SJSA1 (cell line): ENCODE measurements around the gene SLC30A1. TPM values are rescaled to one million over a fixed set of nuclear protein-coding genes. Genes with fewer than 3 reads are reported as not detected.
"Not testable (repeated sequence)": the region's sequence is repeated elsewhere in the genome, so short reads cannot be mapped to it uniquely, and the experiment has no call there.

ENCODE experiments used
- DNase-seq, 2 experiments: peaks; one replicate each; pipeline ENCODE4 v3.0.0-alpha.2; 2015 to 2020; ENCODE audit warnings: low spot score in 2 of 2, low read depth in 1 of 2
- H3K27ac ChIP-seq: fragments of 250-450 bp; sonication (Bioruptor Pico); 2 replicates; pipeline ENCODE4 v1.5.1; 2020; ENCODE audit warnings: mild to moderate bottlenecking, moderate library complexity
- H3K27me3 ChIP-seq: fragments of 250-450 bp; sonication (Bioruptor Pico); replicated peaks from 2 replicates; pipeline ENCODE4 v1.5.1; 2020; ENCODE audit warnings: mild to moderate bottlenecking, moderate library complexity
- H3K36me3 ChIP-seq: fragments of 250-450 bp; sonication (Bioruptor Pico); 2 replicates; pipeline ENCODE4 v1.5.1; 2020; ENCODE audit warnings: mild to moderate bottlenecking
- H3K4me1 ChIP-seq: fragments of 250-450 bp; sonication (Bioruptor Pico); replicated peaks from 2 replicates; pipeline ENCODE4 v1.6.1; 2021; ENCODE audit warnings: mild to moderate bottlenecking
- H3K4me3 ChIP-seq: fragments of 250-450 bp; sonication (Bioruptor Pico); 2 replicates; pipeline ENCODE4 v1.5.1; 2020; ENCODE audit warnings: mild to moderate bottlenecking
- H3K9me3 ChIP-seq: fragments of 250-450 bp; sonication (Bioruptor Pico); replicated peaks from 2 replicates; pipeline ENCODE4 v1.5.1; 2020; ENCODE audit warnings: mild to moderate bottlenecking
- total RNA-seq: library from RNA; depleted of rRNA; stranded (reverse); fragments of >200 nt; shearing (Covaris generic); gene quantifications from 2 replicates; pipeline ENCODE4 v1.2.3, GENCODE V29; 2014; rRNA removed

SLC30A1 gene, protein sequence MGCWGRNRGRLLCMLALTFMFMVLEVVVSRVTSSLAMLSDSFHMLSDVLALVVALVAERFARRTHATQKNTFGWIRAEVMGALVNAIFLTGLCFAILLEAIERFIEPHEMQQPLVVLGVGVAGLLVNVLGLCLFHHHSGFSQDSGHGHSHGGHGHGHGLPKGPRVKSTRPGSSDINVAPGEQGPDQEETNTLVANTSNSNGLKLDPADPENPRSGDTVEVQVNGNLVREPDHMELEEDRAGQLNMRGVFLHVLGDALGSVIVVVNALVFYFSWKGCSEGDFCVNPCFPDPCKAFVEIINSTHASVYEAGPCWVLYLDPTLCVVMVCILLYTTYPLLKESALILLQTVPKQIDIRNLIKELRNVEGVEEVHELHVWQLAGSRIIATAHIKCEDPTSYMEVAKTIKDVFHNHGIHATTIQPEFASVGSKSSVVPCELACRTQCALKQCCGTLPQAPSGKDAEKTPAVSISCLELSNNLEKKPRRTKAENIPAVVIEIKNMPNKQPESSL
- 11.3 and 14.5 TPM in 2 replicates for total RNA-seq

DNA sequence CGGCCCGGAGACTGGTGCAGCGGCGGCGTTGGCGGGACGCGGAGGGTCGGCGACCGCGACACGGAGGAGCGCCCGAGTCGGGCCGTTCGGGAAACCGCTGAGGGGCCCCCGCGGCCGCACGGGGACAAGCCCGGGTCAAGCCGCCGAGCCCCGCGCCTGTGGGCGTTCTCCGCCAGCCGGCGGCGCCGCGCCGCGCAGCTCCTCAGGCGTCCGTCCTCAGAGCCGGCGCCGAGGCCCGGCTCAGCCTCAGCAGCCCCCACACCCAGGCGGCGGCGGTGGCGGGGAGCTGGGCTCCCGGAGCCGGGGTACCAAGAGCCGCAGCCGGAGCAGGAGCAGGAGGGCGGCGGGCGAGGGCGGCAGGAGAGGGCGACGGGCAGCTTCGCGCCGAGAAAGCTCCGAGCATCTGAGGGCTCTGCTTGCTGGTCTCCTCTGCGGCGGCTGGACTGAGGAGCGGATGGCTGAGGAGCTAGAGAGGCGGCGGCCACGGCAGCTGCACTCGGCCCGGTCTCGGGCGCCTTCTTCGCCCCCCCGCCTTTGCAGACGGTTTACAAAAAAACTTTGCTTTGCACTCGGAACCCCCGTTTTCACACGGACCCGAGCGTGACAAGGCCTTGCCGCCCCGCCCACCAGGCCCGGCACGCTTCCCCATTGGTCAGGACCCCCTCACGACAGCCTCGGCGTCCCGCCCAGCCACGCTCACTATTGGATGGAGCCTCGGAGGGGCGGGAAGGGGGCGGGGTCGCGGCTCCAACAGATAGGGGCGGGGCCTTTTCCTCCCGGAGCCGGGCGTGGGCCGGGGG, at the start of gene SLC30A1:
Gene SLC30A1, minus strand, starts transcription at position 522 of the 800 bp plus-strand sequence. CDS start 549 bp downstream, outside the sequence.
- peaks cover 22% of the 10 kb centered on the region for H3K4me1 ChIP-seq

GRCh38 chr1:211628417-211628816, 49.5 kb upstream of the SLC30A1 start:
- no peaks in the 10 kb centered on the region for H3K9me3 ChIP-seq
- H3K27ac ChIP-seq: peak overlapping the region; percentile 4; the same call in 1 of the 2 replicates
- peak; percentile 57 to 62 for DNase-seq
- peaks cover 52% of the 10 kb centered on the region for H3K4me1 ChIP-seq
- no peaks in the 10 kb centered on the region for H3K36me3 ChIP-seq
- no peak overlapping the region for H3K4me3 ChIP-seq
- H3K27me3 ChIP-seq: no peaks in the 10 kb centered on the region

More for the DNA sequence above, at the start of gene SLC30A1:
- DNase-seq: peak; percentile 96 to 99
- Histone ChIP-seq H3K27ac (peak within 1 kb of the TSS; percentile 60), H3K4me3 (peak within 1 kb of the TSS; percentile 94), H3K27me3 (no peaks in the 10 kb centered on the region), H3K36me3 (peaks cover 30% of the 10 kb centered on the region), H3K9me3 (no peaks in the 10 kb centered on the region)

- H3K27ac ChIP-seq: no peak overlapping the region
- no peak for DNase-seq
- H3K4me1 ChIP-seq: peaks cover 40% of the 10 kb centered on the region
- no peaks in the 10 kb centered on the region for H3K27me3 ChIP-seq
- H3K4me3 ChIP-seq: no peak overlapping the region
- H3K9me3 ChIP-seq: no peaks in the 10 kb centered on the region
- H3K36me3 ChIP-seq: no peaks in the 10 kb centered on the region
Observed at GRCh38 chr1:211627259-211627658, 48.3 kb upstream of the SLC30A1 start.

GRCh38 chr1:211625866-211626265, 46.9 kb upstream of the SLC30A1 start:
- DNase-seq, H3K27ac ChIP-seq, H3K27me3 ChIP-seq, H3K36me3 ChIP-seq, H3K4me3 ChIP-seq, H3K9me3 ChIP-seq: not testable (repeated sequence)
- peaks cover 28% of the 10 kb centered on the region for H3K4me1 ChIP-seq

DNA sequence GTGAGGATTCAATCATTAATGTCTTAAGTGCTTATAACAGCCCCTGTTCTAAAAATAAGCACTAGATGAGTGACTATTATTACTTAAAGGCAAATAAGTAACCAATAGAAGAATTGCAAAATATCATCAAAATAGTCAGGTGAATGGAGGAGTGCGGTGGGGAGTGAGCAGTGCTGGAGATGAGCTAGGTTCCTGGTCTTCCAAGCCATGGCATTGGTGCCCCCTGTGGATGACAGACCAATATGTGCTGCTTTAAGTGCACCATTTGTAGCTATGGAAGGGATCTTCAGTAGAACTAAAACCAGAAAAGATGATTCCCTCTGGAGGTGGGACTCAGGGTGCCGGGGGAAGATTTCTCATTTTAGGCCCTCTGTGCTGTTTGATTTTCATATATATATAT, 46.1 kb upstream of the SLC30A1 start:
- Histone ChIP-seq H3K4me3 (no peak overlapping the region), H3K27ac (no peak overlapping the region), H3K27me3 (no peaks in the 10 kb centered on the region), H3K4me1 (peaks cover 20% of the 10 kb centered on the region), H3K36me3 (no peaks in the 10 kb centered on the region), H3K9me3 (no peaks in the 10 kb centered on the region)
- DNase-seq: no peak

DNA sequence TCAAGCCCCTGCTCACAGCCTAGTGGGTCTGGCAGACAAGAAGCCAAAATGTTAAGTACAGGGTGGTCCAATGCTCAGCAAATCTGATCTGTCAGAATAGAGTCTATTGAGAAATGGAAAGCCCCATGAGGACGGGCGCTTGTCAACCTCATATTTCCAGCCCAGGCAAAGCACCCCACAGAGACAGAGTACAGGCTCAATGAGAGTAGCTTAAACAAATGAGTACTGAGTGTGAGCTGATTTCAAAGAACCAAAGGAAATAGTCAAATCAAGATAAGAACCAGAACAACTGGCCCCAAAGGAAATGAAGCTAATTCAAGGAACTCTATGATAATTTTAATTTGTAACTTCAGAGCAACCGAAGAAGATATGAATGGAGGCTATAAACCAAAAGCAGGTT, 44.6 kb upstream of the SLC30A1 start:
- no peak overlapping the region for H3K27ac ChIP-seq
- no peak overlapping the region for H3K4me3 ChIP-seq
- DNase-seq: no peak
- H3K9me3 ChIP-seq: no peaks in the 10 kb centered on the region
- peaks cover 12% of the 10 kb centered on the region for H3K4me1 ChIP-seq
- no peaks in the 10 kb centered on the region for H3K36me3 ChIP-seq
- H3K27me3 ChIP-seq: no peaks in the 10 kb centered on the region

DNA sequence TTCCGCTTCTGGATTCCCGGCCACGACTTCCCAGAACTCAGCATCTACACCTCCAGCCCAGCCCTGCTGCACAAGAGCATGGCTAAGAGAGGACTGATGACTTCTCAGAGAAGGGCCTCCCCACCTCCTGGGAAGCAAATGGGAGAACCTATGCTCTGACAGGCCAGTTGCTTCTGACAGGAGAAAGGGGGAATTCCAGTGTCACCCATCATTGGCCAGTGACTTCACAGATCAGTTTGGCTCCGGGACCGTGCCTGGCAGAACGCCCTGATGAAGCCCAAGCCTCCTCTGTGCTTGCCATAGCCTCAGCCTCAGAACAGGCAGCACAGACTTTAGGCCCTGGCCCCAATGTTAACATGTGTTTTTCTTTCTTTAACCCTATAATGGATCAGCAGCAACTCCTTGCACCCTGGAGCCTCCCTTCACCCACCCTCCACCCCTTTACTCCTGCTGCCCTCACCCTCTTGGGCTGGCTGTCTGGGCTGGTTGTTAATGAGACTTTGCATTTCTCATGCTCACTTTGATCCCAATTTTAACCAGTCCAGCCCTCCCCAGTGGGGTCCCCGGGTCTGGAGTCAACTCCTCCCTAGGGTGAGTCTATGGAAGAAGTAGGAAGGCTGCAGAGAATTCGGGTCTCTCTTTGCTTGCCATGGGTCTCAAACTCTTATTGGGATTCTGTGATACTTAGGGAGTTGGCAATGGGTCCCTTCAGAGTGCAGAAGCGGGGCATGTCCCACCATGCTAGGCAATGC, 42.7 kb upstream of the SLC30A1 start:
- no peaks in the 10 kb centered on the region for H3K4me1 ChIP-seq
- H3K9me3 ChIP-seq: no peaks in the 10 kb centered on the region
- H3K4me3 ChIP-seq: no peak overlapping the region
- no peak overlapping the region for H3K27ac ChIP-seq
- no peaks in the 10 kb centered on the region for H3K36me3 ChIP-seq
- no peak for DNase-seq
- H3K27me3 ChIP-seq: no peaks in the 10 kb centered on the region

- DNase-seq: no peak
- Histone ChIP-seq H3K4me3 (no peak overlapping the region), H3K4me1 (no peaks in the 10 kb centered on the region), H3K36me3 (no peaks in the 10 kb centered on the region), H3K9me3 (no peaks in the 10 kb centered on the region), H3K27ac (no peak overlapping the region), H3K27me3 (no peaks in the 10 kb centered on the region)
Observed at GRCh38 chr1:211620097-211620496, 41.1 kb upstream of the SLC30A1 start.

DNA sequence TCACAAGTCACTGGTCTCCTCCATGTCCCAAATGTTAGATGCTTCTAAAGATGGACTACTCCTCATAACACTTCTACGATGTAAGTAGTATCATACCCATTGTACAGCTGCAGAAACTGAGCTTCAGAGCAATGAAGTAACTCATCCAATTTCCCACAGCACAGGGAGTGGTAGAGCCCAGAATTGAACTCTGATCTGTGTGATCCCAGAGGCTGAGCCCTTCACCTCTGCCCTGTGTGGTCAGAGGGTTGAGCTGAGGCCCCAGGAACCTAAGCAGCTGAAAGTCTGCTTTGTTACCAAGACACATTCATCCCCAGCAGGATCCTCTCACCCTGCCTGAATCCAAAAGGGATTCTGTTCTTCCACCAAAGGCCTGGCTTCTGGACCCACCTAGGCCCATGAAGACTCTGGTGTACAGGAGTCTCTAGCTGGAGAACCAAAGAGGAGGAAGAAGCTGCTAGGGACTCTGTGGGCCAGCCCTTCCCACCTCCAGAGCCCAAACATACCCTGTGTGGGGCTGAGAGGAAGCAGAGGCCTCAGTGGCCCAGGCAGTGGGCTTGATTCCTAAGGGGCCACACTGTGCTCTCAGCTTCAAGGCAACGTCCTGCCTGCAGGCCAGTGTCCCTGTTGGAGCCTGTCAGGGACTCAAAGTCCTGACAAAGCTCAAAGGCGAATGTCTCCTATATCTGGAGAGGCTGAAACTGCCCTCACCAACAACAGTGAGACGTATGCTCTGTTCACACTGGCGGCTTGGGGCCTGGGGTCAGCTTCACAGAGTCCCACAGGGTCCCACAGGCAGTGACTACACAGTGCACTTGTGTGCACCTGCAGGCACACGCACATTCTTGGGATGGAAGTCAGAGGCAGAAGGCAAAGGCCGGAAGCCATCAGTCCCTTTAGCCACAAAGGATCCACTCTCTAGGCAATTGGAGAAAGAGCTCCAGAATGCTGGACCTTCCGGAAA, 40.4 kb upstream of the SLC30A1 start:
- no peaks in the 10 kb centered on the region for H3K36me3 ChIP-seq
- H3K27me3 ChIP-seq: no peaks in the 10 kb centered on the region
- H3K4me1 ChIP-seq: no peaks in the 10 kb centered on the region
- H3K9me3 ChIP-seq: no peaks in the 10 kb centered on the region
- H3K4me3 ChIP-seq: no peak overlapping the region
- no peak for DNase-seq
- no peak overlapping the region for H3K27ac ChIP-seq

DNA sequence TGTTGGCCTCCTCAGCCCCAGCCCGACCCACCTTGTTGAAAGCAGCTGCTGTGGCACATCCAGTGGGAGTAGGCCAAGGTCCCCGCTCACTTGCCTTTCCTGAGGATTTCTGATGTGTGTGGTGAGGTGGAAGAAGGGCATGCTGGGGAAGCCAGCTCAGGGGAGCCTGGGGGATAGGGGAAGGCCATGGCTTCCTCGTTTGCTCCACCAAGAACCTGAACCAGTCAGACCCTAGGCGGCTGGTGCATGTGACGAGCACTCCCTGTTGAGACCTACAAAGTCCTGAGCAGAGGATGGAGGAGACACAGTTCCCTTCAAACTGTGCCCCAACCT, 38.0 kb upstream of the SLC30A1 start:
- Histone ChIP-seq H3K4me3 (no peak overlapping the region), H3K36me3 (no peaks in the 10 kb centered on the region)

GRCh38 chr1:211616231-211616964, 37.4 kb upstream of the SLC30A1 start:
- Histone ChIP-seq H3K27me3 (no peaks in the 10 kb centered on the region), H3K36me3 (no peaks in the 10 kb centered on the region), H3K9me3 (no peaks in the 10 kb centered on the region), H3K4me3 (no peak overlapping the region), H3K27ac (no peak overlapping the region), H3K4me1 (peaks cover 15% of the 10 kb centered on the region)
- no peak for DNase-seq

More for the DNA sequence above, 38.0 kb upstream of the SLC30A1 start:
- peaks cover 15% of the 10 kb centered on the region for H3K4me1 ChIP-seq
- H3K27me3 ChIP-seq: no peaks in the 10 kb centered on the region
- no peaks in the 10 kb centered on the region for H3K9me3 ChIP-seq
- H3K27ac ChIP-seq: no peak overlapping the region
- no peak for DNase-seq

GRCh38 chr1:211614615-211615014, 35.7 kb upstream of the SLC30A1 start:
- peaks cover 15% of the 10 kb centered on the region for H3K4me1 ChIP-seq
- no peak for DNase-seq
- no peaks in the 10 kb centered on the region for H3K36me3 ChIP-seq
- no peak overlapping the region for H3K27ac ChIP-seq
- no peak overlapping the region for H3K4me3 ChIP-seq
- H3K9me3 ChIP-seq: no peaks in the 10 kb centered on the region
- H3K27me3 ChIP-seq: no peaks in the 10 kb centered on the region
